NB4 (cell line): Measurements from ENCODE around the gene VMO1.

Experiments
- MYC ChIP-seq: IDR thresholded peaks from 2 replicates; pipeline ENCODE4 v1.6.1; 2011; ENCODE audit warnings: low read depth, low read length
- POLR2A ChIP-seq: IDR thresholded peaks from 2 replicates; pipeline ENCODE4 v1.6.1; 2011; ENCODE audit warnings: mild to moderate bottlenecking; ENCODE audit not compliant: insufficient read length; ENCODE audit errors: extremely low read depth
- TF ChIP-seq, protein P1 (sequence below): IDR thresholded peaks from one replicate; pipeline ENCODE4 v1.5.1; 2012; ENCODE audit warnings: low read depth, low read length
- TF ChIP-seq, protein P2 (sequence below): IDR thresholded peaks from 2 replicates; pipeline ENCODE4 v1.6.1; 2011; ENCODE audit warnings: low read depth, low read length

DNA sequence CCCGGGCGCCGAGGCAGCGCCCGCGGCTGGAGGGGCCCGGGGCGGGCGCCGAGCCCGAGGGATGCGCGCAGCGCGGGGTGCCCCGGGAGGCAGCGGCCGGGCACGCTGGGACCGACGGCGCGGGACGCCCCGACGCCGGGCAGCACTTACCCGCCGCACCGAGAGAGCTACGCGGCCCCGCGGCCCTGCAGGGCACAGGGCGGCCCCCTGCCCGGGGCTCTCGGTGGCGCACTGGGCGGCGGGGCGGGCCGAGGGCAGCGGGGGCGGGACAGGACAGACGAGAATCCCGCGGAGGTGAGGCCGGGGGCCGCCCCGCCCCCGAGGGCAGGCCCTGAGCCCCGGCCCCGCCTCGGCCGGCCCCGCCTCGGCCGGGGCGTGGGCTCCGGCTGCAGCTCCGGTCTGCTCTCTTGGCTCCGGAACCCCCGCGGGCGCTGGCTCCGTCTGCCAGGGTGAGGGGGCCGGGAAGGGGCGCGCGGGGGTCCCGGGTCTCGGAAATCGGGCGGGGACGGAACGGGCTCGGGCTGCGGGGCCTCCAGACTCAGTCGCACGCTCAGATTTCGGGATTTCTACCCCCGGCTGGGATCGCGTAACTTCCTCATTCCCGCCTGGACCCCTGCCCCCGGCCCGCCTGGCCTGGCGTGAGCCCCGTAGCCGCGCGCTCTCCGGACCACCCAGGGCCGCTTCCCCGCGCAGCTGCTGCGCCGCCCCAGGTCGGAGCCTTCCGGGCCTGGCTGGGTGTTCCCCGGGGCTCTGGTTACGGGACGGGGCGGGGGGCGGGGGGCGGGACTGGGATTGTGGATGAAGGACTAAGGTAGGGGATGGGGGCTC is 20.8 kb upstream of the VMO1 start, which contains the start of gene PLD2:
- TF ChIP-seq POLR2A = peak; percentile 35
- TF ChIP-seq, protein P1, sequence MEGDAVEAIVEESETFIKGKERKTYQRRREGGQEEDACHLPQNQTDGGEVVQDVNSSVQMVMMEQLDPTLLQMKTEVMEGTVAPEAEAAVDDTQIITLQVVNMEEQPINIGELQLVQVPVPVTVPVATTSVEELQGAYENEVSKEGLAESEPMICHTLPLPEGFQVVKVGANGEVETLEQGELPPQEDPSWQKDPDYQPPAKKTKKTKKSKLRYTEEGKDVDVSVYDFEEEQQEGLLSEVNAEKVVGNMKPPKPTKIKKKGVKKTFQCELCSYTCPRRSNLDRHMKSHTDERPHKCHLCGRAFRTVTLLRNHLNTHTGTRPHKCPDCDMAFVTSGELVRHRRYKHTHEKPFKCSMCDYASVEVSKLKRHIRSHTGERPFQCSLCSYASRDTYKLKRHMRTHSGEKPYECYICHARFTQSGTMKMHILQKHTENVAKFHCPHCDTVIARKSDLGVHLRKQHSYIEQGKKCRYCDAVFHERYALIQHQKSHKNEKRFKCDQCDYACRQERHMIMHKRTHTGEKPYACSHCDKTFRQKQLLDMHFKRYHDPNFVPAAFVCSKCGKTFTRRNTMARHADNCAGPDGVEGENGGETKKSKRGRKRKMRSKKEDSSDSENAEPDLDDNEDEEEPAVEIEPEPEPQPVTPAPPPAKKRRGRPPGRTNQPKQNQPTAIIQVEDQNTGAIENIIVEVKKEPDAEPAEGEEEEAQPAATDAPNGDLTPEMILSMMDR = no peak
- TF ChIP-seq, protein P2, sequence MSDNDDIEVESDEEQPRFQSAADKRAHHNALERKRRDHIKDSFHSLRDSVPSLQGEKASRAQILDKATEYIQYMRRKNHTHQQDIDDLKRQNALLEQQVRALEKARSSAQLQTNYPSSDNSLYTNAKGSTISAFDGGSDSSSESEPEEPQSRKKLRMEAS = no peak
- no peak for TF ChIP-seq MYC
